Liver (tissue), 9 donors: ENCODE results near the gene TAMALIN. TPM values are rescaled to one million over a fixed set of nuclear protein-coding genes. Genes with fewer than 3 reads are reported as not detected.

ENCODE experiments used
- DNase-seq: peaks from one replicate; pipeline ENCODE4 v3.0.0-alpha.2; 2017; ENCODE audit warnings: low spot score
- H3K27ac ChIP-seq, 2 donors: one replicate each; pipeline ENCODE4 v1.7.0; 2013; ENCODE audit warnings: inconsistent platforms in 2 of 2, low read length in 2 of 2, control low read depth in 1 of 2, low read depth in 1 of 2, mild to moderate bottlenecking in 1 of 2
- H3K27me3 ChIP-seq, 4 donors: one replicate each; pipeline versions ENCODE4 v1.6.1 to v1.7.0; 2013; ENCODE audit warnings: low read length in 3 of 4, inconsistent platforms in 1 of 4, mild to moderate bottlenecking in 1 of 4, moderate library complexity in 1 of 4; ENCODE audit not compliant: control insufficient read depth in 4 of 4, insufficient read depth in 4 of 4
- H3K36me3 ChIP-seq, 4 donors: one replicate each; pipeline versions ENCODE4 v1.6.1 to v1.7.0; 2013; ENCODE audit warnings: low read length in 3 of 4, mild to moderate bottlenecking in 3 of 4, low read depth in 1 of 4, moderate library complexity in 1 of 4; ENCODE audit not compliant: control insufficient read depth in 4 of 4, insufficient read depth in 3 of 4
- H3K4me1 ChIP-seq, 4 donors: one replicate each; pipeline versions ENCODE4 v1.6.1 to v1.7.0; 2013; ENCODE audit warnings: low read length in 3 of 4, mild to moderate bottlenecking in 3 of 4, moderate library complexity in 1 of 4; ENCODE audit not compliant: control insufficient read depth in 4 of 4, insufficient read depth in 4 of 4
- H3K4me3 ChIP-seq, 3 donors: one replicate each; pipeline versions ENCODE4 v1.6.1 to v1.7.0; 2013; ENCODE audit warnings: low read length in 3 of 3, control low read depth in 1 of 3, low read depth in 1 of 3, mild to moderate bottlenecking in 1 of 3
- H3K9ac ChIP-seq, 2 donors: one replicate each; pipeline ENCODE4 v1.7.0; 2013; ENCODE audit warnings: low read length in 2 of 2, mild to moderate bottlenecking in 2 of 2, moderate library complexity in 2 of 2, control low read depth in 1 of 2, low read depth in 1 of 2
- H3K9me3 ChIP-seq, 4 donors: one replicate each; pipeline versions ENCODE4 v1.6.1 to v1.7.0; 2013; ENCODE audit warnings: low read length in 3 of 4; ENCODE audit not compliant: control insufficient read depth in 4 of 4
- EGR1 ChIP-seq, 2 donors: IDR thresholded peaks; 2 replicates each; pipeline ENCODE4 v1.6.1; 2016 to 2018; ENCODE audit warnings: antibody characterized with exemption in 2 of 2, low read depth in 2 of 2
- FOXA1 ChIP-seq: IDR thresholded peaks from 2 replicates; pipeline ENCODE4 v1.6.1; 2016; ENCODE audit warnings: antibody characterized with exemption
- FOXA2 ChIP-seq: IDR thresholded peaks from 2 replicates; pipeline ENCODE4 v1.6.1; 2016; ENCODE audit warnings: antibody characterized with exemption
- GABPA ChIP-seq, 2 donors: IDR thresholded peaks in 1 of 2; conservative IDR thresholded peaks in 1 of 2; 2 replicates each; pipeline ENCODE4 v1.6.1; 2016; ENCODE audit warnings: antibody characterized with exemption in 2 of 2, mild to moderate bottlenecking in 1 of 2, moderate library complexity in 1 of 2
- HNF4A ChIP-seq, 2 donors: conservative IDR thresholded peaks; 2 replicates each; pipeline ENCODE4 v1.6.1; 2016; ENCODE audit warnings: antibody characterized with exemption in 2 of 2, mild to moderate bottlenecking in 2 of 2
- HNF4G ChIP-seq: IDR thresholded peaks from 2 replicates; pipeline ENCODE4 v1.6.1; 2016; ENCODE audit warnings: antibody characterized with exemption
- JUND ChIP-seq, 2 donors: IDR thresholded peaks; 2 replicates each; pipeline ENCODE4 v1.6.1; 2016; ENCODE audit warnings: antibody characterized with exemption in 2 of 2
- MAX ChIP-seq: IDR thresholded peaks from 2 replicates; pipeline ENCODE4 v1.6.1; 2016; ENCODE audit warnings: antibody characterized with exemption
- NR2F2 ChIP-seq: IDR thresholded peaks from 2 replicates; pipeline ENCODE4 v1.6.1; 2016; ENCODE audit warnings: antibody characterized with exemption
- RAD21 ChIP-seq, 2 donors: IDR thresholded peaks; 2 replicates each; pipeline ENCODE4 v1.6.1; 2016; ENCODE audit warnings: antibody characterized with exemption in 2 of 2, mild to moderate bottlenecking in 2 of 2
- REST ChIP-seq: IDR thresholded peaks from 2 replicates; pipeline ENCODE4 v1.6.1; 2016; ENCODE audit warnings: antibody characterized with exemption, mild to moderate bottlenecking
- RXRA ChIP-seq, 2 donors: IDR thresholded peaks; 2 replicates each; pipeline ENCODE4 v1.6.1; 2017 to 2018; ENCODE audit warnings: antibody characterized with exemption in 2 of 2, mild to moderate bottlenecking in 1 of 2
- SP1 ChIP-seq: IDR thresholded peaks from 2 replicates; pipeline ENCODE4 v1.6.1; 2018; ENCODE audit warnings: antibody characterized with exemption, mild to moderate bottlenecking
- TAF1 ChIP-seq: conservative IDR thresholded peaks from 2 replicates; pipeline ENCODE4 v1.6.1; 2016; ENCODE audit warnings: antibody characterized with exemption, mild to moderate bottlenecking
- YY1 ChIP-seq: IDR thresholded peaks from 2 replicates; pipeline ENCODE4 v1.6.1; 2016; ENCODE audit warnings: antibody characterized with exemption, mild to moderate bottlenecking
- WGBS: extraction: QIAGEN DNeasy Blood & Tissue Kit; methylation state at CpG from one replicate; pipeline ENCODE4 v1.1.7; 2013; 5-methylcytosine and 5-hydroxymethylcytosine counted together
- polyA plus RNA-seq, 2 donors: library from polyadenylated mRNA; stranded (reverse) in 1 of 2; unstranded in 1 of 2; fragments of 200-250 nt in 1 of 2; fragments of >200 nt in 1 of 2; fragmentation: Nextera tagmentation in 1 of 2; extraction: Ambion mirVana in 1 of 2; gene quantifications; one replicate each; pipeline versions ENCODE4 v1.2.1 to v1.2.3, GENCODE V29; 2013 to 2015
- total RNA-seq, 2 donors: library from RNA; depleted of rRNA; stranded (reverse); fragments of >200 nt; gene quantifications; one replicate each; pipeline ENCODE4 v1.2.3, GENCODE V29; 2014
- TF ChIP-seq, protein P1 (sequence below): fragments of 150-350 bp; IDR thresholded peaks from 2 replicates; pipeline ENCODE4 v1.5.1; 2017; ENCODE audit warnings: improper control_type of control experiment, low read depth, low read length; ENCODE audit not compliant: missing input control
- TF ChIP-seq, protein P2 (sequence below): IDR thresholded peaks from 2 replicates; pipeline ENCODE4 v1.6.1; 2016; ENCODE audit warnings: antibody characterized with exemption
- TF ChIP-seq, protein P3 (sequence below): IDR thresholded peaks from 2 replicates; pipeline ENCODE4 v1.6.1; 2016; ENCODE audit warnings: antibody characterized with exemption
- donor health status: healthy.
- donor health status: healthy.
- donor health status: healthy.
- donor health status: healthy.
- donor health status: healthy.

Gene TAMALIN
- total and polyA plus RNA-seq, 4 donors: 1.1 to 9.9 (median 2.5) TPM

GRCh38 chr12:52046859-52047258 lies 40.1 kb downstream of the TAMALIN start:
- H3K4me1 ChIP-seq: peaks cover 0 to 15% (median 13%) of the 10 kb centered on the region in 4 donors
- WGBS: 96% methylated on average over 7 of the region's 7 CpGs
- no peak for DNase-seq
- no peak overlapping the region for H3K4me3 ChIP-seq
- H3K27ac ChIP-seq: no peak overlapping the region
- H3K9ac ChIP-seq: no peak overlapping the region
- no peaks in the 10 kb centered on the region for H3K27me3 ChIP-seq
- H3K36me3 ChIP-seq: no peaks in the 10 kb centered on the region
- TF ChIP-seq HNF4A (conservative IDR thresholded peaks at IDR 0.05) (no peak), FOXA1 (no peak), REST (no peak), RAD21 (IDR thresholded peaks at IDR 0.05) (no peak), JUND (IDR thresholded peaks at IDR 0.05) (no peak), YY1 (no peak)
- no peaks in the 10 kb centered on the region for H3K9me3 ChIP-seq

- no peak overlapping the region for H3K4me3 ChIP-seq
- H3K9me3 ChIP-seq: no peaks in the 10 kb centered on the region
- TF ChIP-seq FOXA1: no peak
- TF ChIP-seq GABPA (IDR thresholded peaks at IDR 0.05 in 1 of 2, conservative IDR thresholded peaks at IDR 0.05 in 1 of 2): no peak
- TF ChIP-seq, protein P1, sequence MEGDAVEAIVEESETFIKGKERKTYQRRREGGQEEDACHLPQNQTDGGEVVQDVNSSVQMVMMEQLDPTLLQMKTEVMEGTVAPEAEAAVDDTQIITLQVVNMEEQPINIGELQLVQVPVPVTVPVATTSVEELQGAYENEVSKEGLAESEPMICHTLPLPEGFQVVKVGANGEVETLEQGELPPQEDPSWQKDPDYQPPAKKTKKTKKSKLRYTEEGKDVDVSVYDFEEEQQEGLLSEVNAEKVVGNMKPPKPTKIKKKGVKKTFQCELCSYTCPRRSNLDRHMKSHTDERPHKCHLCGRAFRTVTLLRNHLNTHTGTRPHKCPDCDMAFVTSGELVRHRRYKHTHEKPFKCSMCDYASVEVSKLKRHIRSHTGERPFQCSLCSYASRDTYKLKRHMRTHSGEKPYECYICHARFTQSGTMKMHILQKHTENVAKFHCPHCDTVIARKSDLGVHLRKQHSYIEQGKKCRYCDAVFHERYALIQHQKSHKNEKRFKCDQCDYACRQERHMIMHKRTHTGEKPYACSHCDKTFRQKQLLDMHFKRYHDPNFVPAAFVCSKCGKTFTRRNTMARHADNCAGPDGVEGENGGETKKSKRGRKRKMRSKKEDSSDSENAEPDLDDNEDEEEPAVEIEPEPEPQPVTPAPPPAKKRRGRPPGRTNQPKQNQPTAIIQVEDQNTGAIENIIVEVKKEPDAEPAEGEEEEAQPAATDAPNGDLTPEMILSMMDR: no peak
- no peak for TF ChIP-seq HNF4A (conservative IDR thresholded peaks at IDR 0.05)
- TF ChIP-seq JUND (IDR thresholded peaks at IDR 0.05): no peak
- TF ChIP-seq REST: no peak
- no peak for TF ChIP-seq MAX
- TF ChIP-seq, protein P2, sequence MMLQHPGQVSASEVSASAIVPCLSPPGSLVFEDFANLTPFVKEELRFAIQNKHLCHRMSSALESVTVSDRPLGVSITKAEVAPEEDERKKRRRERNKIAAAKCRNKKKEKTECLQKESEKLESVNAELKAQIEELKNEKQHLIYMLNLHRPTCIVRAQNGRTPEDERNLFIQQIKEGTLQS: no peak
- no peak for TF ChIP-seq RXRA (IDR thresholded peaks at IDR 0.05)
- TF ChIP-seq YY1: no peak
- TF ChIP-seq, protein P3, sequence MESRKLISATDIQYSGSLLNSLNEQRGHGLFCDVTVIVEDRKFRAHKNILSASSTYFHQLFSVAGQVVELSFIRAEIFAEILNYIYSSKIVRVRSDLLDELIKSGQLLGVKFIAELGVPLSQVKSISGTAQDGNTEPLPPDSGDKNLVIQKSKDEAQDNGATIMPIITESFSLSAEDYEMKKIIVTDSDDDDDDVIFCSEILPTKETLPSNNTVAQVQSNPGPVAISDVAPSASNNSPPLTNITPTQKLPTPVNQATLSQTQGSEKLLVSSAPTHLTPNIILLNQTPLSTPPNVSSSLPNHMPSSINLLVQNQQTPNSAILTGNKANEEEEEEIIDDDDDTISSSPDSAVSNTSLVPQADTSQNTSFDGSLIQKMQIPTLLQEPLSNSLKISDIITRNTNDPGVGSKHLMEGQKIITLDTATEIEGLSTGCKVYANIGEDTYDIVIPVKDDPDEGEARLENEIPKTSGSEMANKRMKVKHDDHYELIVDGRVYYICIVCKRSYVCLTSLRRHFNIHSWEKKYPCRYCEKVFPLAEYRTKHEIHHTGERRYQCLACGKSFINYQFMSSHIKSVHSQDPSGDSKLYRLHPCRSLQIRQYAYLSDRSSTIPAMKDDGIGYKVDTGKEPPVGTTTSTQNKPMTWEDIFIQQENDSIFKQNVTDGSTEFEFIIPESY: no peak
- no peak for TF ChIP-seq RAD21 (IDR thresholded peaks at IDR 0.05)
- no peak for TF ChIP-seq FOXA2
- no peak for TF ChIP-seq HNF4G
- TF ChIP-seq EGR1 (IDR thresholded peaks at IDR 0.05; ENCODE audit: low read depth in 2 of 2): no peak
- TF ChIP-seq TAF1: no peak
- no peak for TF ChIP-seq SP1
- TF ChIP-seq NR2F2: no peak
- H3K9ac ChIP-seq: no peak overlapping the region
- H3K27me3 ChIP-seq: no peaks in the 10 kb centered on the region
- 83% methylated on average over 4 of the region's 4 CpGs for WGBS
- no peaks in the 10 kb centered on the region for H3K36me3 ChIP-seq
- H3K4me1 ChIP-seq: peaks cover 0 to 12% (median 8%) of the 10 kb centered on the region in 4 donors
- H3K27ac ChIP-seq: no peak overlapping the region
- no peak for DNase-seq
Observed at GRCh38 chr12:52049286-52049685, 42.5 kb downstream of the TAMALIN start.
